HTR-8/SVneo (cell line): Measurements from ENCODE around the gene LDLRAD3.
"Not testable (repeated sequence)": the region's sequence is repeated elsewhere in the genome, so short reads cannot be mapped to it uniquely, and the experiment has no call there.

ENCODE experiments used
- DNase-seq: peaks from one replicate; pipeline ENCODE4 v3.0.0; 2011; ENCODE audit warnings: low spot score, mixed read lengths; ENCODE audit not compliant: insufficient read length
- FAIRE-seq: peaks from 2 replicates; lab custom pipeline; 2011; peaks lifted over from hg19 to GRCh38; lab: Jason Lieb, UNC

Gene LDLRAD3

DNA sequence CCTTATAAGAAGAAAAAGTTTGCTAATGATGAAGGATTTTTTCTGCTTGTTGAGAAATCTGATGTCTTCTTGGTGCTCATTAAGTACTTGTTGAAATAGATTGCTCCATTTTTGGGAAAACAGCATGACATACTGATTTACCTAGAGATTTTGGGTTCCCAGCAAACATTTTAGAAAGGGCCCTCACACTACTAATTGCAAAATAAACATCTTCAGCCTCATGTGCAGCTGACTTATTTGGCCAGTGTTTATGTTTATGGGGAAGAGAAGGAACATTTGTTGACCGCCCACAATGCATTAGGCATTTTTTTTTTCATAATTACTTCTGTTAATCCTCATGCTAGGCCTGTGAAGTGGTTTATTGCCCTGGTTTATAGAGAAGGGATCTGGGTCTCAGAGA is 40.1 kb downstream of the LDLRAD3 start:
- DNase-seq (no peak), FAIRE-seq (no peak)

DNA sequence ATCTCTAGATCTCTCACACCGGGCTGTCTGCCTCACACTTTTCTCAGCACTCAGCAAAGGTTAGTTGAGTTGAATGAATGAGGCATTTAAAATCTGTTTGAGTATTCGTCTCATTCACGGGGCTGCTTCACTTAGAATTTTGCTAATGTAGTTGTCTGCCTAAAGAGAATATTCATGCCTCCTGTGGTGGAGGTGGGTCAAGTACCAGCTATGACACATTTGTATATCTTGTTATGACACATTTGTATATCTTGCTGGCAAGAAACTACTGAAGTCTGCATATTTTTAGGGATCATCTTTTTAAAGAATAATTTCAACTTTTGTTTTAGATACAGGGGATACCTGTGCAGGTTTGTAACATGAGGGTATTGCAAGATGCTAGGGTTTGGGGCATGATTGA is 43.1 kb downstream of the LDLRAD3 start:
- no peak for FAIRE-seq
- DNase-seq, result no peak

DNA sequence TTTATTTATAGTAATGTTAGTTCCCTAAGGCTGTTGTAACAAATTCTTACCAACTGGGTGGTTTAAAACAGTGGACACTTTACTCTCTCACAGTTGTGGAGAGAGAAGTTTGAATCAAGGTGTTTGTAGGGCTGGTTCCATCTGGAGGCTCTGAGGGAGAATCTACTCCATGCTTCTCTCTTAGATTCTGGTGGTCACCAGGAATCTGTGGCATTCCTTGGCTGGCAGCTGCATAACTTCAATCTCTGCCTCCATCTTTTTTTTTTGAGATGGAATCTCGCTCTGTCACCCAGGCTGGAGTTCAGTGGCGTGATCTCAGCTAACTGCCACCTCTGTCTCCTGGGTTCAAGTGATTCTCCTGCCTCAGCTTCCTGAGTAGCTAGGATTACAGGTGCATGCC is 46.3 kb downstream of the LDLRAD3 start:
- FAIRE-seq (no peak), DNase-seq (no peak)

DNA sequence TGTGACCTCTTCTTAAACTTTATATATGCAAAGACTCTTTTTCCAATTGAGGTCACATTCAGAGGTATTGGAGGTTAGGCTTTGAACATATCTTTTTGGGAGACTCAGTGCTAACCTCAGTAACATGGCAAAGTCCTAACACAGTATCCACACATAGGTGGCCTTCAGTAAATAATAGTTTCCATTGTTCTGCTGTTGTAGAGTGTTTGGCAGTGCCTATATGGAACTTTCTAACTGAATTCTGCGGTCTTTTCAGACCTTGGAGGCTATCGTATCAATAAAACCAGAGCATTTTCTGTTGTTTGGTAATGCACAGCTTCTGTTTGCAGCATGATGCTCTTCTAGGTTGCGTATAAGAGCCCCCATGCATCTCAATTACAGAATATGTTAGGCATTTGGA is 47.0 kb downstream of the LDLRAD3 start:
- FAIRE-seq, result no peak
- DNase-seq, result no peak

DNA sequence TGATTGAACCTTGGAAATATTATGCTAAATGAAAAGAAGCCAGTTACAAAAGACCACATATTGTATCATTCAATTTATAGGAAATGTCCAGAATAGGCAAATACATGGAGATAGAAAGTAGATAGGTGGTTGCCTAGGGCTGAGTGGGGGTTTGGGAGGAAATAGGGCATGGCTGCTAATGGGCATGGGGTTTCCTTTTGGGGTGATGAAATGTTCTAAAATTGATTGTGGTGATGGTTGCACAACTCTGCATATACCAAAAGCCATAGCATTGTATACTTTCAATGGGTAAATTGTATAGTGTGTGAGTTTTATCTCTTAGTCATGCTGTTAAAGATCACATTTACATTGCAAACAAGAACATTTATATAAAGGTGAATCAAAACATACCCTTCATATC is 48.7 kb downstream of the LDLRAD3 start:
- no peak for FAIRE-seq
- no peak for DNase-seq

DNA sequence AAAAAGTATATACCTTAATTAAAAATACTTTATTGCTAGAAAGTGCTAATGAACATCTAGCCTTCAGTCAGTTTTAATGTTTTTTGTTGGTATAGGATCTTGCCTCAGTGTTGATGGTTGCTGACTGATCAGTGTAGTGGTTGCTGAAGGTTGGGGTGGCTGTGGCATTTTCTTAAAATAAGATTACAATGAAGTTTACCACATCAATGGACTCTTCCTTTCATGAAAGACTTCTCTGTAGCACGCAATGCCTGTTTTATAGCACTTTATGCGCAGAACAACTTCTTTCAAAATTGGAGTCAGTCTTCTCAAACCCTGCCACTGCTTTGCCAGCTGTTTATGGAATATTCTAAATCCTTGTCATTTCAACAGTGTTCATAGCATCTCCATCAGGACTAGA is 50.6 kb downstream of the LDLRAD3 start:
- DNase-seq, result no peak
- no peak for FAIRE-seq

DNA sequence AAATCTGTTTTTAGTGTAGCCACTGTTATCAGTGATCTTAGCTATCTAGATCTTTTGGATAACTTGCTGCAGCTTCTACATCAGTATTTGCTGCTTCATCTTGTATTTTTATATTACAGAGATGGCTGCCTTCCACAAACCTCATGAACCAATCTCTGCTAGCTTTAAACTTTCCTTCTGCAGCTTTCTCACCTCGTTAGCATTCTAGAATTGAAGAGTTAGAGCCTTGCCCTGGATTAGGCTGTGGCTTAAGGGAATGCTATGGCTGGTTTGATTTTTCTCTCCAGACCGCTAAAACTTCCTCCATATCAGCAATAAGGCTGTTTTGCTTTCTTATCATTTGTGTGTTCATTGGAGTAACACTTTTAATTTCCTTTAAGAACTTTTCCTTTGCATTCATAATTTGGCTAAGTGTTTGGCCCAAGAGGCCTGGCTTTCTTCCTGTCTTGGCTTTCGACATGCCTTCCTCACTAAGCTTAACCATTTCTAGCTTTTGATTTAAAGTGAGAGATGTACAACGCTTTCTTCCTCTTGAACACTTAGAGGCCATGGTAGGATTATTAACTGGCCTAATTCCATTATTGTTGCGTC is 51.9 kb downstream of the LDLRAD3 start:
- DNase-seq (no peak), FAIRE-seq (no peak)

DNA sequence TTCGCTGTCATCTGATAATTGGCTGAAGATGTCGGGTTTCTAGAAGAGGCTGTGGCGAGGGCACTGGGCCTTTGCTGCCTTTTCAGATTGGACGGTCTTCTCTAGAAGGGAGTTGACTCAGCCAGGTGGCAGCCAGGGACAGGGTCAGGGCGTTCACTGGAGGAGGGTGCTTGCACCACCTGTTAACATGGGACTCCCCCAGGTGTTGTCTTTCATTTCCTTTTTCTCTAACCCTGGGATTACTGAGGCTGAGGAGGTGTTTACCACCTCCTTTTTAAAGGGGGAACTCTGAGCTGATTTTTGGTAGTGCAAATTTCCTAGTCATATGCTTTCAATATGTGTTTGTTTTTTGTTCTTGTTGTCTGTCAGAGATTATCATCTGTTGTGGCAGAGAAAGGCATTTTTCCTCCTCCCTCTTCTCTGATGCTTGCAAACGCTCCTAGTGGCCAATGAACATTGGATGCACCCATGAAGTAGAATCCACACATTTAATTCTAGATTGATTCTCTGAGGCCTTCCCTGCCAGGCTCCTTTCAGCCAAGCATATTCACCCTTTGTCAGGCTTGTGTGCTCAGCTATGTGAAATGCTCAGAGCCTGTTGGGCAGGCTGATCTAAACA is 54.1 kb downstream of the LDLRAD3 start:
- no peak for FAIRE-seq
- DNase-seq, result no peak

DNA sequence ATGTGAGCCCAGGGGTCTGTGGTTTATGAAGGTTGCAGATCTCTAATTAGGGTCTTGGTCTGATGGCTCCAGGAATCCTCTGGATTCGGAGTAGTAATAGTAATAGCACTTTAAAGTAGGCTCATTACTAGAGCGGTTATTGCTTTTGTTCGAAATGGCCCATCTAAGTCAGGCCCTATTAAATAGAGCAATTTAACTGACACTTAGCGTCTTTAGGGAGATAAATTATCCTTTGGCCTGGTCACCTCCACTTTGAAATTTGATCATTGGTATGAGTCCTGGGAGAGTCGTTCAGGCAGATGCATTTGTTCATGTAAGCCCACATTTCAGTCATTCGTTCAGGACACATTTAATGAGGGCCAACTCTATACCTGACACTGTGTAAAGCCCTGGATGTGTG is 54.8 kb downstream of the LDLRAD3 start:
- DNase-seq, result no peak
- FAIRE-seq, result no peak

DNA sequence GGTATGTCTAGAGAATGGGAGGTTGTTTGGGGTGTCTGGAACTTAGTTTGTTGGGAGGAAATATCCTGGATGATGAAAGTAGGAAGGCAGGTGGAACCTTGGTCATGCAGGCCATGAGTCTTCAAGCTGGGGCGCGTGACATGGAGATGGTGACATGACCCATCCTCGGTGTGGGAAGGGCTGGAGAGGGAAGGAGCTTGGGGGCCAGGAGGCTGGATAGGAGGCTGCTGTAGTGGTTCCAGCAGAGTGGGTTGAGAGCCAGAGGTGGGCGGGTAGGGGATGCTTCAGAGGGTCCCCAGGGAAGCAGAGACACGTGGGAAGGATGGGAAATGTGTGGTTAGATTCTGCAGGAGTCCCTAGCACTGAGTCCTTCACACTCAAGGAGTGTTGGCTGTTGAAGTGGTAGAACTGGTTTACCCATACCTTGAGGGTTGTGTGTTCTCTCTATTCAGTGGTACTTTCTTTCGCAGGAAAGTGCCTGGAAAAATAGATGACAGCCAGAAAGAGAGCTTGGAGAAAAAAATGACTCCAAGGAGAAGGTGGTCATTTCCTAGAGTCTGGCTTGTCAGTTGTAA is 56.8 kb downstream of the LDLRAD3 start:
- no peak for DNase-seq
- FAIRE-seq, result no peak

DNA sequence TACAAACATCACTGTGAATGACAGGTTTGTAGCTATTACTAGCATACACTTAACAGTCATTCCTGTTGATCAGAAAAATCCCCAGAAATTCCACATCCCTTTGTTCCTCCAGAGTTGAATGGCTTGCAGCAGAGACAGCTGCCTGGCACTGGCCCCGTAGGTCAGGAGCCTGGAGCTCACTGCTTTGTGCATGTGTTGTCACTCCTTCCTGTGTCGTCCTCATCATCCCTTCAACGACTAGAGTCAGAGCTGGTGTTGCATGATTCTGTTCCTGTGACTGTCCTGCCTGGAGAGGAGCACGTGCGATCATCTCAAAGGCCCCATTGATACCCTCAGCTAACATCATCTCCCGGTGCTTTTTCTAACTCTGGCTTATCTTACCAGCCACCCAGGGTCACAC is 58.3 kb downstream of the LDLRAD3 start:
- DNase-seq (no peak), FAIRE-seq (no peak)

DNA sequence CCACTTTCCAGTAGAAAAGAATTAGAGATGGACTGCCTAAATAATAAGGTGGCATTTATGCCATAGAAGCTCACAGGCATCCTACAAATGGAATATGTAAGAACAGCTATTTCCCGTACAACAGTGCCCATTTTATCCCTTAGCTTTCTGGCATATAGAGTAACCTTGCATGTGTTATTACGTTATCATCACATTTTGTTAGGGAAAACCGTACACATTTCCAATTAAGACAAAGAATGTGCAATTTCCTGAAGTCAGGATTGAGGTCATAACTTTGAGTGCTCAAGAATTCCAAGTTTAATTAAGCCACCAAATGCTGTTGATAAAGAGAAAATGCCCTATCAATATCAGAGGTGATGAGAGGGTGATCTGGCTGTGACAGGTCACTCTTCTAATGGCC is 58.9 kb downstream of the LDLRAD3 start:
- no peak for FAIRE-seq
- DNase-seq, result no peak

DNA sequence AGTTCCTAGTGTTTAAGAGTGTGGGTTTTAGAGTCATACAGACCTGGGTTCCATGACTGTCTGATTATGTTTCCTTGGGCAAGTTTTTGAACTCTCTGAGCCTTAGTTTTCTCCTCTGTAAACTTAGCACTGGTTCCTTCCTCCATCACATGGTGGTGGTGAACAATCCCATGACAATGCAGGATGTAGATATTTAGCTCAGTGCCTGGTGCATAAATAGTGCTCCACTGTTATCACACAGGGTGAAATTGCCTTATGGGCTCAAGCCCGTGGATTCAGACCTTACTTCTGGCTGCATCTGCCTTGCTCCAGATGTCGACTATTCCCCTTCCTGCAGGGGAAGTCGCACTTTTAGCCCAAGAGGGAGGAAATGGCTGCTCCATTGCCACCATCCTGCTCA is 62.7 kb downstream of the LDLRAD3 start:
- no peak for FAIRE-seq
- no peak for DNase-seq

DNA sequence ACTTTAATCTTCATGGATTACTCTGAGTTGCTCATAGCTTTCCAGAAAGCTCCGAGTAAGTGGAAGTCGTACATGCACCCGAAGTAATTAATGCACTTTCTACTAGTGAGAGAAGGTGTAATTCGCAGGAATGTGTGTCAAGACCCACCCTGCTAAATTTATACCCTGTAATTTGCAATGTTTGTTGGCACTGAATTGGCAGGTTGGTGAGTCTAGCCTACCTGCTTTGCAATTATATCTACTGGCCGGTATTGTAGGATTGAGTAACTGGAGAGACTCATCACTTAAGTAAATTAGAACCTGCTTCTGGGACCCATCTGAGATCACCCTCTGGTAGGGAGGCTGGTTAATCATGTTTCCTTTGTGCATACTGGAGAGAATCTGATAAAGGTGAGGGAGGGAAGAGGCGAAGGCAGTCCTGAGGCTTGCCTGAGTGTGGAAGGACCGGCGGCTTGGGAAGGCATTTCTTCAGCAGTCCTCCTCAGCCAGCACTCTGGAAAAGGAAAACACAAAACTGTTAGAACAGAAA is 63.3 kb downstream of the LDLRAD3 start:
- FAIRE-seq, result no peak
- no peak for DNase-seq

DNA sequence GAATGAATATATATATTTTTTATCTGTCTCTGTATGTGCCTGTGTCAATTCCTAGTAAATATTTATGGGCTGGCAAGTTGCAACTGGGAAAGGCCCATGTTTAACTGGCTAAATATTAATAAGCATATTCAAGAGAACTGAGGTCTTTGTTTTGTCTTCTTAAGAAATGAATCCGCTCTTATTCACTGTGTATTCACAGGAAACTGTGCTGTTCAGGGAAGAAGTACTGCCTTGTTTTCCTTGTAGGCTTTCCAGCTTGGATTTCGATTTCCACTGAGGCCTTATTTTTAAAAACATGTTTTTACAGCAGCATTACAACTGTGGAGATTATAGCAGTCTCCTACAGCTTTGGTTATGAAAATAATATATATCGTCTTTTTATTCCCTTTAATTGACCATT is 64.7 kb downstream of the LDLRAD3 start:
- no peak for FAIRE-seq
- no peak for DNase-seq

DNA sequence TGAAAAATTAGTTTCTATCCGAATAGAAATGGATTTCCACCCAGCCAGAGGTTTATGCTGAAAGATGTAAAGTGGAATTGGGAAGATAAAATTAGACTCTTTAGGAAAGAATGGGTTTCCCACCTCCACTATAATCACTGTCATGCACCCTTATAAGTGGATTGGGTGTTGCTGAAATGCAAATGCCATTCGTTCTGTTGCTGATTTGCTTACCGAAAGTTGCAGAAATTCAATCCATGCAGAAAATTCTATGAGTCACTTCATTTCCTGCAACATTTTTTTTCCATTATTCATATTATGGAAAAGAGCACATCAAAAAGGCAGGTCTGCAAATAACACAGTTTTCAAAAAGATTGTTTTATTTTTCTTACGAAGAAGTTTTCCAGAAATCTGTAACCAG is 65.6 kb downstream of the LDLRAD3 start:
- FAIRE-seq (no peak), DNase-seq (peak; percentile 48)

DNA sequence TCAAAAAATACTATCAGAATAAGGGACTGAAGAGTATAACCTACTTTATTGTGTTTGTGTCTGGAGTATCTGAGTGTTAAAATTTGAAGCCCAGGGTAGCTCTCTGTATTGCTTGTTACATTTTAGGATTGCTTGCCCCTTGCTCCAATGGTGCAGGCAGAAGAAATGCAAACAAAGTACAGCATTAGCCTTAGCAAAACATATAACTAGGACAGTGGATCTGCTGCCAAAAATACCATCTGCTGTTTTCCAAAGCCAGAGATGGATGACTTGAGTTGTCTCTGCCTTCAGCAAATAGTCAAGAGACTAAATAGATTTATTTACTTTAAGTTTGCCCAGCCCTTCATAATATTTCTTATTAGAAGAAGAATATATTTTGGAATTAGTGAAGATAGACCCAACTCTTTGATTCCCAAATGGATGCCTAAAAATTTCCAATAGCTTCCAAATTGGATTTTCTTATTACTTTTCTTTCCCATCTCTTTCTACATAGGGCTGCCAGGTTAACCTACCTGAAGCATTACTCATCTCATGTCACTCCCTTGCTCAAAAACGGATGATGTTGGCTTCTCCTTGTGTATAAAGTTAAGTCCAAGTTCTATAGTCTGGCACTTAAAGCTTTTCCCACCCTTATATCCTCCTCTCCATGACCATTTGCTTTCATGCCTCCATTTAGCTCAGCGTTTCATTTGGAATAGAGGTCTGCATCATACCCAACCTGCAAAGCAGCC is 66.3 kb downstream of the LDLRAD3 start:
- DNase-seq (no peak), FAIRE-seq (no peak)

DNA sequence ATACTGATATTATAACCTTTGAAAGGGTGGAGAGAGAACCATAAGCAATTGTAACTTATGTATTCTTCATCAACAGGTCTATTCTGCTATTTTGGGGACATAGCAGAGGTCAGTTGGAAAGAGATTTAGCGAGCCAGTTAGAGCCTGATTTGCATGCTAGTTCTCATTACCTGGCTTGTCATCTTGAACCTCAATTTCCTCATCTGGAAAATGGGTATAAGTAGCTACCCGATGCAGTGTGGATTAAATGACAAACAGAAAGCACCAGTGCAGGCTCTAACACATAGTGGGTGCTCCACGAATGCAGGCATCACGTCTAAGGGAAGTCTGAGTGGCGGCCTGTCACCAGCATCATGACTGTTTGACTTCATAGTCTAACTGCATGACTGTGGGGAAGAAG is 67.7 kb downstream of the LDLRAD3 start:
- DNase-seq (no peak), FAIRE-seq (no peak)

DNA sequence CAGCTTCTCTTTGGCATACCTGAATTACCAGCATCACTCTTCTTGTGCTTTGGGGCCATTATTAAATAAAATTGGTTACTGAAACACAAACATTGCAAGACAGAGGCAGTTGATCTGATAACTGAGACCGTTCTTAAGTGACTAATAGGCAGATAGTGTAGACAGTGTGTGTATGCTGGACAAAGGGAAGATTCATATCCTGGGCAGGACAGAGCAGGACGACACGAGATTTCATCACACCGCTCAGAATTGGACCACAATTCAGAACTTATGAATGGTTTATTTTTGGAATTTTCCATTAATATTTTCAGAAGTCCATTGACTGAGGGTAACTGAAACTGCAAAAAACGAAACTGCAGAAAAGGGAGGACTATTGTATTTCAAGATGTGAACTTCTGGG is 68.6 kb downstream of the LDLRAD3 start:
- FAIRE-seq, result peak; percentile 59
- peak; percentile 35 for DNase-seq

DNA sequence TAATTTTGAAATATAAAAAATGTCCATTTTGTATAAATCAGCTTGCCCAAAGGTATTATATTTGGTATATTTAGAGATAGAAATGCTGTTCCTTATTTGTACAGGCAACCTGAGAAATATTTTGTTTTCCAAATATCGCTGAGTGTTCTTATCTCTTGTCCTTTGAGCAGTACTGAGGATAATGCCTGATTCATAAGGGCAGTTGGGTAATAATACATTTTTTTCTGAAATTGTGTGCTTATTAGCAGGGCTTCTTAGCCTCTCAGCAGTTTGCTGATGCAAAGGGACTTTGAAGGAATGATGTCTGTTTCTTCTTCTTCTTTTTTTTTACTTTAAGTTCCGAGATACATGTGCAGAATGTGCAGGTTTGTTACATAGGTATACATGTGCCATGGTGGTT is 69.1 kb downstream of the LDLRAD3 start:
- FAIRE-seq, result no peak

DNA sequence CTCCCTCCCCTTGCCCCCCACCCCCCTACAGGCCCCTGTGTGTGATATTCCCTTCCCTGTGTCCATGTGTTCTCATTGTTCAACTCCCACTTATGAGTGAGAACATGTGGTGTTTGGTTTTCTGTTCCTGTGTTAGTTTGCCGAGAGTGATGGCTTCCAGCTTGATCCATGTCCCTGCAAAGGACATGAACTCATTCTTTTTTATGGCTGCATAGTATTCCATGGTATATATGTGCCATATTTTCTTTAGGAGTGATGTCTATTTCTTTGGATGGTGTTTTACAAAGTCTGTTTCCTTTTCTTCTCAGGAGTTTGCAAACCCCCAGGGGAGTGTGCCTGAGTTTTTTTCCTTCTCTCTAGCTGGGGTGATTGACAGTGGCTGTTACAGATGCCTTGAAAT is 69.6 kb downstream of the LDLRAD3 start:
- not testable (repeated sequence) for FAIRE-seq, DNase-seq

More for the DNA sequence above, 69.1 kb downstream of the LDLRAD3 start:
- DNase-seq, result no peak
